ENCODE data around the gene VCAM1. TPM values are rescaled to one million over a fixed set of nuclear protein-coding genes. Genes with fewer than 3 reads are reported as not detected.

VCAM1 gene
- total and polyA plus RNA-seq, 2 experiments from 2014 or later, result not detected

- Histone ChIP-seq H3F3A (replicated peaks; ENCODE audit: low read depth) (no peaks in the 10 kb centered on the region), H3K9me2 (ENCODE audit: insufficient read depth) (peaks cover 3% of the 10 kb centered on the region; the same call in 1 of the 2 replicates), H4K20me1 (replicated peaks; ENCODE audit: insufficient read depth) (no peaks in the 10 kb centered on the region), H3K4me2 (no peak overlapping the region), H3K27me3 (ENCODE audit: insufficient read depth) (no peaks in the 10 kb centered on the region), H3K4me1 (ENCODE audit: insufficient read depth) (no peaks in the 10 kb centered on the region), H2AFZ (no peak overlapping the region), H3K36me3 (ENCODE audit: insufficient read depth) (no peaks in the 10 kb centered on the region), H3K79me2 (replicated peaks; ENCODE audit: insufficient read depth) (no peaks in the 10 kb centered on the region), H3K4me3 (no peak overlapping the region), H3K27ac (ENCODE audit: low read depth) (no peak overlapping the region)
- TF ChIP-seq ZNF114 (CRISPR knock-in tag; IDR thresholded peaks at IDR 0.05), result no peak
- no peak for TF ChIP-seq ZNF331 (CRISPR knock-in tag; IDR thresholded peaks at IDR 0.05; ENCODE audit: low read depth)
- TF ChIP-seq EZH2phosphoT487 (IDR thresholded peaks at IDR 0.05; ENCODE audit: unreplicated experiment), result no peak
- no peak for TF ChIP-seq EZH2 (IDR thresholded peaks at IDR 0.05; ENCODE audit: low read depth, unreplicated experiment)
- no peak for TF ChIP-seq REST (IDR thresholded peaks at IDR 0.05; ENCODE audit: unreplicated experiment)
- TF ChIP-seq POLR2AphosphoS5 (IDR thresholded peaks at IDR 0.05; ENCODE audit: low read depth), result no peak
- no peak for TF ChIP-seq ETS1 (IDR thresholded peaks at IDR 0.05)
- no peak for TF ChIP-seq NANOG (IDR thresholded peaks at IDR 0.05; ENCODE audit: borderline replicate concordance)
- TF ChIP-seq CTCF (conservative IDR thresholded peaks at IDR 0.05; ENCODE audit: low read depth in 2 of 2), result no peak
- TF ChIP-seq CREB1 (CRISPR knock-in tag; IDR thresholded peaks at IDR 0.05; ENCODE audit: low read depth), result no peak
- no peak for TF ChIP-seq STAT1 (IDR thresholded peaks at IDR 0.05; ENCODE audit: unreplicated experiment)
- TF ChIP-seq JUNB (IDR thresholded peaks at IDR 0.05; ENCODE audit: unreplicated experiment), result no peak
- Mint-ChIP-seq H3K27ac (no peak overlapping the region), H3K9me3 (no peaks in the 10 kb centered on the region), H3K27me3 (ENCODE audit: insufficient read depth, low read depth, poor library complexity) (no peaks in the 10 kb centered on the region), H3K4me3 (no peak overlapping the region), H3K36me3 (ENCODE audit: low read depth) (no peaks in the 10 kb centered on the region), H3K4me1 (peaks cover 4% of the 10 kb centered on the region; the same call in 2 of the 3 replicates)
- DNase-seq (ENCODE audit: low spot score) (no peak), ATAC-seq (no peak)
Observed at GRCh38 chr1:100714599-100714998, 4.9 kb upstream of the VCAM1 start.
